Measurements from ENCODE around the gene DTNBP1. TPM values are rescaled to one million over a fixed set of nuclear protein-coding genes. Genes with fewer than 3 reads are reported as not detected.

DTNBP1 gene
- total and polyA plus RNA-seq, 2 donors (not counting 3 experiments of a cell fraction or from before 2014, with no cell fraction given): 24.3 to 28.9 TPM

GRCh38 chr6:15661853-15662325 is 939 bp downstream of the DTNBP1 start:
- dilution Hi-C loops (cut with MboI; ENCODE audit: extremely low pct_ligation_motif_present, low sequenced_read_pairs): no loop called here
- TSS peak; percentile 27 for BruUV-seq (replicated peaks)
- Histone ChIP-seq H3K36me3 (ENCODE audit: control insufficient read depth in 2 of 2, extremely low read depth in 1 of 2, insufficient read depth in 2 of 2, low read length in 2 of 2) (no peaks in the 10 kb centered on the region), H3K27ac (ENCODE audit: insufficient read depth, low read depth, low read length) (peak overlapping the region; percentile 3), H3K79me2 (ENCODE audit: control insufficient read depth, insufficient read depth, low read length) (peaks cover 2% of the 10 kb centered on the region), H3K4me2 (ENCODE audit: insufficient read depth, low read length) (peak overlapping the region; percentile 69), H3K4me3 (replicated peaks in 1 of 3; ENCODE audit: insufficient read depth in 1 of 3, low read depth in 1 of 3, low read length in 3 of 3) (peak overlapping the region; percentile 62 to 78 (median 71)), H3K9ac (replicated peaks; ENCODE audit: extremely low read depth, insufficient read depth, low read length) (peak overlapping the region; percentile 19), H2AFZ (ENCODE audit: low read depth, low read length) (peak overlapping the region; percentile 66), H3K27me3 (ENCODE audit: control insufficient read depth in 2 of 2, insufficient read depth in 2 of 2, low read length in 2 of 2) (peaks cover 3 to 7% of the 10 kb centered on the region in 2 experiments), H3K9me3 (replicated peaks; ENCODE audit: control insufficient read depth, insufficient read depth, low read length) (no peaks in the 10 kb centered on the region), H4K20me1 (replicated peaks; ENCODE audit: control insufficient read depth, extremely low read depth, insufficient read depth, low read length) (no peaks in the 10 kb centered on the region), H3K4me1 (ENCODE audit: control insufficient read depth, extremely low read depth, insufficient read depth, low read length) (peaks cover 6% of the 10 kb centered on the region), H3K9me1 (replicated peaks; ENCODE audit: control insufficient read depth, extremely low read depth, insufficient read depth, low read length) (no peaks in the 10 kb centered on the region)
- TF ChIP-seq GATA2 (IDR thresholded peaks at IDR 0.05; ENCODE audit: insufficient read depth, insufficient read length, low read depth, low read length) (no peak), MAX (IDR thresholded peaks at IDR 0.05; ENCODE audit: insufficient read depth, insufficient read length) (no peak), POLR2AphosphoS5 (IDR thresholded peaks at IDR 0.05; ENCODE audit: insufficient read depth, low read depth, low read length) (no peak), FOS (IDR thresholded peaks at IDR 0.05; ENCODE audit: borderline replicate concordance, insufficient read depth, low read length) (no peak), POLR2A (IDR thresholded peaks at IDR 0.05; ENCODE audit: low read depth, low read length) (no peak)
- ChIA-PET CTCF (interaction anchor here (1.0 to 2.3 kb wide), 3 partner anchors 9 to 521 kb away, joined by 3 to 11 read pairs (median 5); no protein-coding TSS in a partner anchor), POLR2A (no interaction called here)
- intact Hi-C loops (cut with micrococcal nuclease): loop anchor here (1.0 kb wide), 1 partner anchor 417 kb away; no protein-coding TSS in a partner anchor
- peak; percentile 62 for FAIRE-seq
- no peak for DNase-seq (ENCODE audit: low read depth, low spot score)

- no TSS peak for BruUV-seq (replicated peaks)
- FAIRE-seq: no peak
- Histone ChIP-seq H3K36me3 (ENCODE audit: control insufficient read depth in 2 of 2, extremely low read depth in 1 of 2, insufficient read depth in 2 of 2, low read length in 2 of 2) (no peaks in the 10 kb centered on the region), H3K4me2 (ENCODE audit: insufficient read depth, low read length) (no peak overlapping the region), H2AFZ (ENCODE audit: low read depth, low read length) (no peak overlapping the region), H3K27me3 (ENCODE audit: control insufficient read depth in 2 of 2, insufficient read depth in 2 of 2, low read length in 2 of 2) (peaks cover 0 to under 1% of the 10 kb centered on the region in 2 experiments), H3K9me1 (replicated peaks; ENCODE audit: control insufficient read depth, extremely low read depth, insufficient read depth, low read length) (no peaks in the 10 kb centered on the region), H3K27ac (ENCODE audit: insufficient read depth, low read depth, low read length) (no peak overlapping the region), H3K4me3 (replicated peaks in 1 of 3; ENCODE audit: insufficient read depth in 1 of 3, low read depth in 1 of 3, low read length in 3 of 3) (no peak overlapping the region), H3K4me1 (ENCODE audit: control insufficient read depth, extremely low read depth, insufficient read depth, low read length) (peaks cover 6% of the 10 kb centered on the region), H3K79me2 (ENCODE audit: control insufficient read depth, insufficient read depth, low read length) (peaks cover 2% of the 10 kb centered on the region), H3K9me3 (replicated peaks; ENCODE audit: control insufficient read depth, insufficient read depth, low read length) (no peaks in the 10 kb centered on the region), H4K20me1 (replicated peaks; ENCODE audit: control insufficient read depth, extremely low read depth, insufficient read depth, low read length) (no peaks in the 10 kb centered on the region), H3K9ac (replicated peaks; ENCODE audit: extremely low read depth, insufficient read depth, low read length) (no peak overlapping the region)
- no peak for DNase-seq (ENCODE audit: low read depth, low spot score)
- dilution Hi-C loops (cut with MboI; ENCODE audit: extremely low pct_ligation_motif_present, low sequenced_read_pairs) (no loop called here), intact Hi-C loops (cut with micrococcal nuclease) (no loop called here)
- ChIA-PET CTCF (interaction anchor here (1.0 to 1.3 kb wide), 3 partner anchors 32 to 524 kb away, joined by 3 to 5 read pairs (median 4); no protein-coding TSS in a partner anchor), POLR2A (no interaction called here)
- TF ChIP-seq MYC (IDR thresholded peaks at IDR 0.05; ENCODE audit: low read depth, low read length): no peak
- TF ChIP-seq MAX (IDR thresholded peaks at IDR 0.05; ENCODE audit: insufficient read depth, insufficient read length): no peak
- no peak for TF ChIP-seq GATA2 (IDR thresholded peaks at IDR 0.05; ENCODE audit: insufficient read depth, insufficient read length, low read depth, low read length)
- TF ChIP-seq EZH2 (IDR thresholded peaks at IDR 0.05; ENCODE audit: borderline replicate concordance, low read depth, low read length, severe bottlenecking): no peak
- TF ChIP-seq POLR2AphosphoS5 (IDR thresholded peaks at IDR 0.05; ENCODE audit: insufficient read depth, low read depth, low read length): no peak
- TF ChIP-seq FOS (IDR thresholded peaks at IDR 0.05; ENCODE audit: borderline replicate concordance, insufficient read depth, low read length): no peak
- no peak for TF ChIP-seq POLR2A (IDR thresholded peaks at IDR 0.05; ENCODE audit: low read depth, low read length)
- no peak for TF ChIP-seq JUN (IDR thresholded peaks at IDR 0.05; ENCODE audit: borderline replicate concordance, insufficient read depth, insufficient read length, low read depth)
- no peak for TF ChIP-seq CTCF (IDR thresholded peaks at IDR 0.05; ENCODE audit: extremely low read depth in 1 of 2, insufficient read depth in 1 of 2, low read depth in 1 of 2, low read length in 2 of 2)
Measured at GRCh38 chr6:15659181-15659580, 3.6 kb downstream of the DTNBP1 start.
